Gastroesophageal sphincter (tissue), 3 donors: Measurements from ENCODE around the gene MYO1G.

Experiments used
- CTCF ChIP-seq, 4 experiments: fragments of 200-600 bp in 2 of 4; fragments of 450-650 bp in 2 of 4; sonication (generic) in 1 of 4; IDR thresholded peaks; one replicate each; pipeline ENCODE4 v1.5.1; 2017 to 2019; ENCODE audit warnings: antibody characterized with exemption in 4 of 4, mild to moderate bottlenecking in 2 of 4, moderate library complexity in 2 of 4
- EP300 ChIP-seq: sonication (generic); formaldehyde crosslinking; IDR thresholded peaks from one replicate; pipeline ENCODE4 v1.6.1; 2017; ENCODE audit warnings: antibody characterized with exemption, mild to moderate bottlenecking
- POLR2A ChIP-seq, 2 donors: fragments of 450-650 bp; IDR thresholded peaks; one replicate each; pipeline ENCODE4 v1.6.1; 2017; ENCODE audit warnings: antibody characterized with exemption in 2 of 2, mild to moderate bottlenecking in 2 of 2, moderate library complexity in 1 of 2
- POLR2AphosphoS5 ChIP-seq: sonication (generic); formaldehyde crosslinking; IDR thresholded peaks from one replicate; pipeline ENCODE4 v1.6.1; 2017; ENCODE audit warnings: antibody characterized with exemption

GRCh38 chr7:44922351-44922694 lies 56.5 kb downstream of the MYO1G start:
- peak in 1 of 4 experiments; percentile 1 for TF ChIP-seq CTCF (IDR thresholded peaks at IDR 0.05)
- no peak for TF ChIP-seq POLR2A (IDR thresholded peaks at IDR 0.05)
- no peak for TF ChIP-seq POLR2AphosphoS5
- TF ChIP-seq EP300: no peak
